SU-DHL-6 (cell line): Measurements from ENCODE around the gene CD180.

Experiments used
- H2AFZ ChIP-seq: fragments of 200-600 bp; sonication (generic); 2 replicates; pipeline ENCODE4 v1.6.1; 2014; ENCODE audit warnings: low read depth, mild to moderate bottlenecking, moderate library complexity, mixed read lengths, antibody characterized with exemption, low read length; ENCODE audit not compliant: severe bottlenecking
- H3F3A ChIP-seq: fragments of 200-600 bp; shearing (Covaris generic); 2 replicates; pipeline ENCODE4 v1.6.0; 2016; ENCODE audit warnings: antibody characterized with exemption, mild to moderate bottlenecking; ENCODE audit not compliant: insufficient read depth
- H3K27ac ChIP-seq: fragments of 200-600 bp; sonication (generic); 2 replicates; pipeline ENCODE4 v1.5.1; 2016; ENCODE audit warnings: low read depth, mild to moderate bottlenecking, low read length, moderate library complexity, mixed read lengths
- H3K27me3 ChIP-seq: fragments of 200-600 bp; sonication (generic), shearing (Covaris generic); 2 replicates; pipeline ENCODE4 v1.6.0; 2014; ENCODE audit warnings: mild to moderate bottlenecking, low read length
- H3K36me3 ChIP-seq: fragments of 200-600 bp; sonication (generic); 2 replicates; pipeline ENCODE4 v1.6.1; 2014; ENCODE audit warnings: mild to moderate bottlenecking, low read length, mixed read lengths
- H3K4me2 ChIP-seq: fragments of 300-600, 200-600 bp; shearing (Covaris generic), sonication (generic); 2 replicates; pipeline ENCODE4 v1.6.0; 2014; ENCODE audit warnings: low read length, low read depth, mild to moderate bottlenecking; ENCODE audit not compliant: poor library complexity, severe bottlenecking
- H3K4me3 ChIP-seq: fragments of 200-600 bp; sonication (generic); 2 replicates; pipeline ENCODE4 v1.5.1; 2014; ENCODE audit warnings: antibody characterized with exemption, low read length, mild to moderate bottlenecking, mixed read lengths; ENCODE audit not compliant: insufficient read depth, poor library complexity, severe bottlenecking
- H3K79me2 ChIP-seq: fragments of 200-600 bp; sonication (generic); 2 replicates; pipeline ENCODE4 v1.6.1; 2014; ENCODE audit warnings: mild to moderate bottlenecking, low read length, moderate library complexity; ENCODE audit not compliant: insufficient read depth
- H3K9ac ChIP-seq: fragments of 200-600 bp; sonication (generic); 2 replicates; pipeline ENCODE4 v1.7.0; 2014; ENCODE audit warnings: mild to moderate bottlenecking, low read length
- H3K9me2 ChIP-seq: fragments of 200-600 bp; sonication (generic); replicated peaks from 2 replicates; pipeline ENCODE4 v1.6.1; 2014; ENCODE audit warnings: low read length; ENCODE audit not compliant: insufficient read depth
- H3K9me3 ChIP-seq: fragments of 200-600 bp; sonication (generic); 2 replicates; pipeline ENCODE4 v1.6.1; 2014; ENCODE audit warnings: low read length, mixed read lengths; ENCODE audit not compliant: insufficient read depth
- H4K20me1 ChIP-seq: fragments of 200-600 bp; sonication (generic); 2 replicates; pipeline ENCODE4 v1.6.1; 2014; ENCODE audit warnings: low read depth, mild to moderate bottlenecking, antibody characterized with exemption, low read length, moderate library complexity, mixed read lengths
- CTCF ChIP-seq: fragments of 200-600 bp; sonication (generic); IDR thresholded peaks from one replicate; pipeline ENCODE4 v1.5.1; 2017; ENCODE audit warnings: antibody characterized with exemption, mild to moderate bottlenecking, low read length, moderate library complexity; ENCODE audit not compliant: insufficient read depth, poor library complexity, severe bottlenecking
- EZH2phosphoT487 ChIP-seq: fragments of 200-600 bp; sonication (generic), shearing (Covaris generic); conservative IDR thresholded peaks from 2 replicates; pipeline ENCODE4 v1.6.1; 2018; ENCODE audit warnings: mild to moderate bottlenecking, antibody characterized with exemption, low read length, moderate library complexity, mixed read lengths

Gene CD180

GRCh38 chr5:67244345-67244793 is 47.8 kb upstream of the CD180 start:
- no peaks in the 10 kb centered on the region for H4K20me1 ChIP-seq
- H2AFZ ChIP-seq, result no peak overlapping the region
- H3K4me3 ChIP-seq, result no peak overlapping the region
- H3K9me2 ChIP-seq, result no peaks in the 10 kb centered on the region
- TF ChIP-seq EZH2phosphoT487 (no peak), CTCF (no peak)
- H3K9ac ChIP-seq, result no peak overlapping the region
- no peak overlapping the region for H3K4me2 ChIP-seq
- H3K27ac ChIP-seq, result no peak overlapping the region
- no peaks in the 10 kb centered on the region for H3K9me3 ChIP-seq
- no peaks in the 10 kb centered on the region for H3K79me2 ChIP-seq
- no peaks in the 10 kb centered on the region for H3K36me3 ChIP-seq
- no peaks in the 10 kb centered on the region for H3K27me3 ChIP-seq
- H3F3A ChIP-seq, result no peaks in the 10 kb centered on the region

DNA sequence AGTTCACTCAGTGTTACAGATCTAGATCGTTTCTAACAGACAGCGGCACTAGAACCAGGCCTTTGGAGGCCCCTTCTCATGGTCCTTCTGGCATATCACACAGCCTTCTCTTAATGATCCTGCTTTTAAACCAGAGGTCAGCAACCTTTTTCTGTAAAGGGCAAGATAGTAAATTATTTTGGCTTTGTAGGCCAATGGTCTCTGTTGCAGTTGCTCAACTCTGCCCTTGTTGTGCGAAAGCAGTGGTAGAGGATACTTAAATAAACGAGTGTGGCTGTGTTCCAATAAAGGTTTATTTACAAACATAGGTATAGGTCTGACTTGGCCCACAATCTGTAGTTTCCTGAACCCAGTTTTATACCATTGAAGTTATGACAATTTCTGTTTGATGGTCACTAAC is 47.3 kb upstream of the CD180 start:
- H3K79me2 ChIP-seq, result no peaks in the 10 kb centered on the region
- no peaks in the 10 kb centered on the region for H3K27me3 ChIP-seq
- no peak overlapping the region for H3K4me2 ChIP-seq
- H3K36me3 ChIP-seq, result no peaks in the 10 kb centered on the region
- no peak overlapping the region for H3K4me3 ChIP-seq
- no peak overlapping the region for H3K9ac ChIP-seq
- no peak overlapping the region for H2AFZ ChIP-seq
- H4K20me1 ChIP-seq, result no peaks in the 10 kb centered on the region
- no peaks in the 10 kb centered on the region for H3K9me3 ChIP-seq
- TF ChIP-seq EZH2phosphoT487 (no peak), CTCF (no peak)
- no peaks in the 10 kb centered on the region for H3K9me2 ChIP-seq
- H3K27ac ChIP-seq, result no peak overlapping the region
- no peaks in the 10 kb centered on the region for H3F3A ChIP-seq

GRCh38 chr5:67243349-67243748 is 46.8 kb upstream of the CD180 start:
- no peak overlapping the region for H3K9ac ChIP-seq
- H3K27ac ChIP-seq, result no peak overlapping the region
- no peaks in the 10 kb centered on the region for H3K36me3 ChIP-seq
- H3K27me3 ChIP-seq, result no peaks in the 10 kb centered on the region
- H3K9me3 ChIP-seq, result no peaks in the 10 kb centered on the region
- H3K9me2 ChIP-seq, result no peaks in the 10 kb centered on the region
- H2AFZ ChIP-seq, result no peak overlapping the region
- H3F3A ChIP-seq, result no peaks in the 10 kb centered on the region
- TF ChIP-seq CTCF, result no peak
- TF ChIP-seq EZH2phosphoT487, result no peak
- no peak overlapping the region for H3K4me2 ChIP-seq
- H4K20me1 ChIP-seq, result no peaks in the 10 kb centered on the region
- no peaks in the 10 kb centered on the region for H3K79me2 ChIP-seq
- no peak overlapping the region for H3K4me3 ChIP-seq
